Right lobe of liver (tissue), 6 donors: ENCODE measurements around the gene TTC12. TPM values are rescaled to one million over a fixed set of nuclear protein-coding genes. Genes with fewer than 3 reads are reported as not detected.

ENCODE experiments used
- ATAC-seq, 4 donors: fragments of 200-7000 bp; cut with Tn5 transposase; one replicate each; pipeline ENCODE4 v1.9.1; 2020; ENCODE audit warnings: mild to moderate bottlenecking in 4 of 4, moderate library complexity in 4 of 4
- DNase-seq, 3 donors: peaks; one replicate each; pipeline ENCODE4 v3.0.0-alpha.2; 2020
- H3K27ac ChIP-seq, 3 donors: fragments of 200-600 bp; one replicate each; pipeline ENCODE4 v1.8.0; 2022
- H3K27me3 ChIP-seq, 2 donors: fragments of 200-600 bp; one replicate each; pipeline ENCODE4 v1.8.0; 2022
- H3K36me3 ChIP-seq, 4 donors: fragments of 200-600 bp; sonication (generic) in 1 of 4; one replicate each; pipeline versions ENCODE4 v1.5.1 to v1.8.0; 2017 to 2022; ENCODE audit warnings: control low read depth in 1 of 4
- H3K4me1 ChIP-seq, 4 donors: fragments of 200-600 bp; sonication (generic) in 1 of 4; one replicate each; pipeline versions ENCODE4 v1.5.1 to v1.8.0; 2017 to 2022; ENCODE audit warnings: control low read depth in 1 of 4
- H3K4me3 ChIP-seq, 3 donors: fragments of 200-600 bp; one replicate each; pipeline ENCODE4 v1.8.0; 2022
- H3K9me3 ChIP-seq, 4 donors: fragments of 200-600 bp; sonication (generic) in 1 of 4; one replicate each; pipeline versions ENCODE4 v1.5.1 to v1.8.0; 2017 to 2022; ENCODE audit warnings: control low read depth in 1 of 4
- POLR2A ChIP-seq: fragments of 450-650 bp; IDR thresholded peaks from one replicate; pipeline ENCODE4 v1.6.1; 2017; ENCODE audit warnings: antibody characterized with exemption, mild to moderate bottlenecking
- WGBS: methylation state at CpG from one replicate; pipeline ENCODE4 v1.1.6; 2018; ENCODE audit warnings: low coverage, low lambda C conversion rate; ENCODE audit not compliant: insufficient coverage; ENCODE audit errors: missing lambda C conversion rate; 5-methylcytosine and 5-hydroxymethylcytosine counted together
- intact Hi-C, 2 donors: fragments of 100-400 bp; cut with DNase I; formaldehyde crosslinking; loops; one replicate each; pipeline versions ENCODE4 v1.11.2 to v1.14.1; 2022
- total RNA-seq, 6 experiments: library from RNA; depleted of rRNA in 2 of 6; stranded (reverse); fragments of >200 nt in 2 of 6; fragmentation: NEBNext Ultra II Directional in 3 of 6; extraction: Animal tissue kit (Norgen Biotek cat#: 25700) in 3 of 6; gene quantifications; one replicate each; pipeline versions ENCODE4 v1.1.0 to v1.2.4, GENCODE V29; 2016 to 2023
- TF ChIP-seq, protein P1 (sequence below), 4 donors: fragments of 200-600 bp in 3 of 4; fragments of 450-650 bp in 1 of 4; IDR thresholded peaks; one replicate each; pipeline versions ENCODE4 v1.5.1 to v1.8.0; 2016 to 2022; ENCODE audit warnings: antibody characterized with exemption in 4 of 4, mild to moderate bottlenecking in 2 of 4
- donor health status: DM: no; HTN: yes; CAD: no.
- donor health status: DM: no; HTN: no; CAD: no.
- donor health status: DM: no; HTN: no; CAD: no.
- donor health status: DM: no; HTN: yes; CAD: no.
- donor health status: DM: no; HTN: yes; CAD: no.

The TTC12 gene
- total RNA-seq, 6 experiments from 2014 or later, result 5.1 to 8.9 (median 7.2) TPM

DNA sequence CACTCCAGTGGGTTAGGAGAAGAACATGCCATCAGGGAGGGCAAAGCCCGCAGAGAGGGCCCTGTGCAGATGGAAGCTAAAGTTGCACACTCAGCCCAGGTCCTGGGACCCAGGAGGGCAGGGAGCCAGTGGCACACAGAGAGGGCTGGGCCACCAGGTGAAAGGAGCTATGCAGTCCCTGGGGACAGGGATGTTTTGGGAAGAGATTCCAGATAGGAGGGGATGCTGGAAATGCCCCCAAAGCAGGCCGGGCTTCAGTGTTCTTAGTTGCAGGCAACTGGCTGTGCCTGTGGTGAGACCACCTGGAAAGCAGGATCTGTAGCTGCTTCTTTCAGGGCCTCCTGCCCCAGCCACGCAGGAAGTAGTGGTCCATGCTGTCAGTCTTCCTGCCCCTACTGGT, 92.8 kb downstream of the TTC12 start:
- Histone ChIP-seq H3K27ac (no peak overlapping the region), H3K9me3 (no peaks in the 10 kb centered on the region), H3K36me3 (no peaks in the 10 kb centered on the region), H3K4me1 (no peaks in the 10 kb centered on the region), H3K4me3 (no peak overlapping the region), H3K27me3 (no peaks in the 10 kb centered on the region)
- no peak for TF ChIP-seq POLR2A
- TF ChIP-seq, protein P1, sequence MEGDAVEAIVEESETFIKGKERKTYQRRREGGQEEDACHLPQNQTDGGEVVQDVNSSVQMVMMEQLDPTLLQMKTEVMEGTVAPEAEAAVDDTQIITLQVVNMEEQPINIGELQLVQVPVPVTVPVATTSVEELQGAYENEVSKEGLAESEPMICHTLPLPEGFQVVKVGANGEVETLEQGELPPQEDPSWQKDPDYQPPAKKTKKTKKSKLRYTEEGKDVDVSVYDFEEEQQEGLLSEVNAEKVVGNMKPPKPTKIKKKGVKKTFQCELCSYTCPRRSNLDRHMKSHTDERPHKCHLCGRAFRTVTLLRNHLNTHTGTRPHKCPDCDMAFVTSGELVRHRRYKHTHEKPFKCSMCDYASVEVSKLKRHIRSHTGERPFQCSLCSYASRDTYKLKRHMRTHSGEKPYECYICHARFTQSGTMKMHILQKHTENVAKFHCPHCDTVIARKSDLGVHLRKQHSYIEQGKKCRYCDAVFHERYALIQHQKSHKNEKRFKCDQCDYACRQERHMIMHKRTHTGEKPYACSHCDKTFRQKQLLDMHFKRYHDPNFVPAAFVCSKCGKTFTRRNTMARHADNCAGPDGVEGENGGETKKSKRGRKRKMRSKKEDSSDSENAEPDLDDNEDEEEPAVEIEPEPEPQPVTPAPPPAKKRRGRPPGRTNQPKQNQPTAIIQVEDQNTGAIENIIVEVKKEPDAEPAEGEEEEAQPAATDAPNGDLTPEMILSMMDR (IDR thresholded peaks at IDR 0.05), result no peak
- intact Hi-C loops, result no loop called here
- 57% methylated on average over 3 of the region's 3 CpGs for WGBS
- no peak for DNase-seq
- no peak for ATAC-seq

DNA sequence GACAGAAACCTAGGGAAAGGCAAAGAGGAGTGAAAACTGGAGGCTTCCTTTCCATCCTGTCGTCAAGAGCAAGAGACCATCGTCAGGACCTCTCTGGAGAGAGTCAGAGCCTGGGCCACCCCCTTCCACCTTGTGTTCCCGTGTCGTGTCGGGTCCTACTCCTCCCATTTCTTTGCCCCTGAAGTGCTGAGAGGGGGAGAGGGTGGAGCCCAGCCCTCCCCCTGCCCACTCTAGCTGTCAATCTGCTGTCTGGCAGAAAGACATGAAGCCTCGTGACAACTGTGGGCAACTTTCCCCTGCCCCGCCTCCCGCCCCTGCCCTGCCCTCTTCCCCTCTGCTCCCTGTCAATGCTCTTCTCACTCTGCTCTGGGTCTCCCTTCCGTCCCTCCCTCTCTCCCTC, 93.8 kb downstream of the TTC12 start:
- Histone ChIP-seq H3K27me3 (no peaks in the 10 kb centered on the region), H3K9me3 (no peaks in the 10 kb centered on the region), H3K27ac (no peak overlapping the region), H3K36me3 (no peaks in the 10 kb centered on the region), H3K4me1 (no peaks in the 10 kb centered on the region), H3K4me3 (no peak overlapping the region)
- intact Hi-C loops, result no loop called here
- DNase-seq, result no peak
- ATAC-seq, result no peak
- TF ChIP-seq, protein P1 (IDR thresholded peaks at IDR 0.05), result no peak
- no peak for TF ChIP-seq POLR2A
- 40% methylated on average over 4 of the region's 9 CpGs for WGBS

DNA sequence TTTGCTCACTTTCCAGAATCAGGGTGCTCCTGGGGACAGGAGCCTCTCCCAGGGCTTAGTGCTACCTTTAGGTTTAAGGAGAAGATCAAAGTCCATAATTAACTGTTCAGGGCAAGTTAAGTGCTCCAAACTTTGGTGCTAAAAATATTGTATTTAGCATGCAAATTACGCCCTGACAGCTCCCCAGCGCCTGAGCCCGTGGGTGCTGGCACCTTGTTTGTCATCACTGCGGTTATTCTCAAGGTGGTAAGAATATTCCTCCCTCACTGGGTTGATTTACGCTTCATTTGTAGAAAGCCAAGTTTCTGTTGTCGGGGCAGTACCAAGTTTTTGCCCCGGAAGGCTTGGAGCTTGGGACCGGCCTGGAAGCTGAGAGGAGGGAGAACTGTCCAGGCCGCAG, 94.5 kb downstream of the TTC12 start:
- intact Hi-C loops, result no loop called here
- Histone ChIP-seq H3K4me3 (no peak overlapping the region), H3K36me3 (no peaks in the 10 kb centered on the region), H3K27ac (no peak overlapping the region), H3K4me1 (no peaks in the 10 kb centered on the region), H3K9me3 (no peaks in the 10 kb centered on the region), H3K27me3 (no peaks in the 10 kb centered on the region)
- DNase-seq, result no peak
- TF ChIP-seq, protein P1 (IDR thresholded peaks at IDR 0.05), result no peak
- no peak for TF ChIP-seq POLR2A
- WGBS, result 83% methylated on average over 6 of the region's 9 CpGs
- no peak for ATAC-seq

DNA sequence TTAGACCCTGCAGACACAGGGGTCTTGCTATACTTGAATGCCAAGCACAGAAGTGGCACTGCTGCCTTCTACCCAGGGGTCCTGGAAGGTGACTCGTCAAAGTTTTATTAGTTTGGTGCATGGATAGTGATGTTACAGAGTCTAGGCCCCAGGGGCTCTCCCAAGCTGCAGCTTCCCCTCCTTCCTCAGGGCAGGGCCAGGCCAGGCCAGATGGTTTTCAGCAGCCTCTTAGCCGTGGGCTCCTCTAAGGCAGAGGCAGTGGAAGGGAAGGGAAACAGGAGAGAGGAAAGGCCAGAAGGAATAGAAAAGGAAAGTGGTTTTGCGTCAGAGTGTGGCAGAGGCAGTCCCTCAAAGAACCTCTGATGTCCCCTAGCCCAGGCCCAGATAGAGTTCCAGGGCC, 95.1 kb downstream of the TTC12 start:
- Histone ChIP-seq H3K27me3 (no peaks in the 10 kb centered on the region), H3K27ac (no peak overlapping the region), H3K4me1 (no peaks in the 10 kb centered on the region), H3K36me3 (no peaks in the 10 kb centered on the region), H3K9me3 (no peaks in the 10 kb centered on the region), H3K4me3 (no peak overlapping the region)
- intact Hi-C loops, result no loop called here
- TF ChIP-seq, protein P1 (IDR thresholded peaks at IDR 0.05), result no peak
- TF ChIP-seq POLR2A, result no peak
- ATAC-seq (no peak), DNase-seq (no peak)
- WGBS, result 65% methylated on average over 2 of the region's 3 CpGs
